H9 (cell line): ENCODE measurements around the gene SYNGR4. TPM values are rescaled to one million over a fixed set of nuclear protein-coding genes. Genes with fewer than 3 reads are reported as not detected.

Experiments
- DNase-seq: peaks from one replicate; pipeline ENCODE4 v3.0.0-alpha.2; 2017
- H2AFZ ChIP-seq: one replicate; pipeline ENCODE4 v1.6.1; 2013; ENCODE audit warnings: mild to moderate bottlenecking, low read length, control low read depth, moderate library complexity
- H2AK5ac ChIP-seq: 2 replicates; pipeline ENCODE4 v1.6.1; 2013; ENCODE audit warnings: low read length, control low read depth, mixed read lengths; ENCODE audit not compliant: insufficient read length
- H2BK120ac ChIP-seq: one replicate; pipeline ENCODE4 v1.6.1; 2013; ENCODE audit warnings: low read depth, mild to moderate bottlenecking, low read length, control low read depth, inconsistent platforms; ENCODE audit not compliant: poor library complexity, severe bottlenecking
- H2BK12ac ChIP-seq: 2 replicates; pipeline ENCODE4 v1.6.1; 2013; ENCODE audit warnings: low read length, control low read depth, mixed read lengths, low read depth; ENCODE audit not compliant: insufficient read length
- H2BK15ac ChIP-seq: 2 replicates; pipeline ENCODE4 v1.6.1; 2013; ENCODE audit warnings: low read depth, low read length, control low read depth
- H2BK20ac ChIP-seq: one replicate; pipeline ENCODE4 v1.6.1; 2013; ENCODE audit warnings: low read depth, mild to moderate bottlenecking, low read length, control low read depth, inconsistent platforms; ENCODE audit not compliant: poor library complexity, severe bottlenecking
- H2BK5ac ChIP-seq: 2 replicates; pipeline ENCODE4 v1.6.1; 2013; ENCODE audit warnings: low read length, control low read depth, mixed read lengths; ENCODE audit not compliant: insufficient read length
- H3K14ac ChIP-seq: 2 replicates; pipeline ENCODE4 v1.6.1; 2013; ENCODE audit warnings: low read length, control low read depth; ENCODE audit not compliant: insufficient read depth
- H3K18ac ChIP-seq: 2 replicates; pipeline ENCODE4 v1.6.1; 2013; ENCODE audit warnings: low read depth, mild to moderate bottlenecking, mixed read lengths, low read length, control low read depth; ENCODE audit not compliant: insufficient read length
- H3K23ac ChIP-seq: 2 replicates; pipeline ENCODE4 v1.6.1; 2013; ENCODE audit warnings: low read length, control low read depth, mixed read lengths, low read depth; ENCODE audit not compliant: insufficient read length
- H3K23me2 ChIP-seq: 2 replicates; pipeline ENCODE4 v1.6.1; 2013; ENCODE audit warnings: low read depth, mild to moderate bottlenecking, mixed read lengths, low read length, control low read depth; ENCODE audit not compliant: insufficient read length, poor library complexity, severe bottlenecking
- H3K27ac ChIP-seq: 2 replicates; pipeline ENCODE4 v1.5.1; 2013; ENCODE audit warnings: low read length, control low read depth, mixed read lengths, low read depth; ENCODE audit not compliant: insufficient read length
- H3K27me3 ChIP-seq: 2 replicates; pipeline ENCODE4 v1.6.1; 2013; ENCODE audit warnings: low read length, control low read depth, inconsistent platforms; ENCODE audit not compliant: insufficient read depth
- H3K4ac ChIP-seq: 2 replicates; pipeline ENCODE4 v1.6.1; 2013; ENCODE audit warnings: low read depth, mild to moderate bottlenecking, control low read depth, inconsistent platforms, low read length, moderate library complexity
- H3K4me1 ChIP-seq: 2 replicates; pipeline ENCODE4 v1.6.1; 2013; ENCODE audit warnings: low read length, control low read depth, inconsistent platforms; ENCODE audit not compliant: insufficient read depth
- H3K4me2 ChIP-seq: 2 replicates; pipeline ENCODE4 v1.6.1; 2013; ENCODE audit warnings: low read length, control low read depth, mixed read lengths; ENCODE audit not compliant: insufficient read length, insufficient read depth
- H3K56ac ChIP-seq: 2 replicates; pipeline ENCODE4 v1.6.1; 2013; ENCODE audit warnings: low read depth, mild to moderate bottlenecking, mixed read lengths, low read length, control low read depth; ENCODE audit not compliant: insufficient read length
- H3K79me1 ChIP-seq: 2 replicates; pipeline ENCODE4 v1.6.1; 2013; ENCODE audit warnings: low read depth, mild to moderate bottlenecking, moderate library complexity, low read length, control low read depth, inconsistent platforms; ENCODE audit not compliant: insufficient read depth, poor library complexity, severe bottlenecking
- H3K79me2 ChIP-seq: 2 replicates; pipeline ENCODE4 v1.6.1; 2013; ENCODE audit warnings: low read length, control low read depth, inconsistent platforms; ENCODE audit not compliant: insufficient read depth
- H3K9ac ChIP-seq: 2 replicates; pipeline ENCODE4 v1.6.1; 2013; ENCODE audit warnings: low read length, control low read depth, mixed read lengths; ENCODE audit not compliant: insufficient read length; ENCODE audit errors: extremely low read depth
- H3K9me3 ChIP-seq: one replicate; pipeline ENCODE4 v1.6.1; 2013; ENCODE audit warnings: low read depth, low read length, inconsistent platforms; ENCODE audit not compliant: control insufficient read depth
- H3T11ph ChIP-seq: one replicate; pipeline ENCODE4 v1.6.1; 2013; ENCODE audit warnings: mild to moderate bottlenecking, low read length, control low read depth, inconsistent platforms
- H4K20me1 ChIP-seq: one replicate; pipeline ENCODE4 v1.6.1; 2013; ENCODE audit not compliant: control insufficient read depth, insufficient read length, insufficient read depth
- H4K5ac ChIP-seq: 2 replicates; pipeline ENCODE4 v1.6.1; 2013; ENCODE audit warnings: low read depth, mild to moderate bottlenecking, mixed read lengths, low read length, control low read depth; ENCODE audit not compliant: insufficient read length
- H4K8ac ChIP-seq: replicated peaks from 2 replicates; pipeline ENCODE4 v1.6.1; 2013; ENCODE audit warnings: low read length, control low read depth, mixed read lengths, low read depth; ENCODE audit not compliant: insufficient read length
- H4K91ac ChIP-seq: 2 replicates; pipeline ENCODE4 v1.6.1; 2013; ENCODE audit warnings: low read depth, mild to moderate bottlenecking, moderate library complexity, mixed read lengths, low read length, control low read depth; ENCODE audit not compliant: insufficient read length
- H3K27ac Mint-ChIP-seq, 3 experiments: 2 replicates in 2 of 3; 3 replicates in 1 of 3; pipeline ENCODE4 v1.8.0; 2020 to 2021; ENCODE audit warnings: mixed read lengths in 3 of 3, mild to moderate bottlenecking in 1 of 3, moderate library complexity in 1 of 3
- H3K27me3 Mint-ChIP-seq: 2 replicates; pipeline ENCODE4 v1.8.0; 2021; ENCODE audit warnings: low read depth, mild to moderate bottlenecking, moderate library complexity, mixed read lengths
- H3K36me3 Mint-ChIP-seq, 3 experiments: 2 replicates in 2 of 3; 3 replicates in 1 of 3; pipeline ENCODE4 v1.8.0; 2020 to 2021; ENCODE audit warnings: low read depth in 3 of 3, mixed read lengths in 3 of 3; ENCODE audit not compliant: insufficient read depth in 1 of 3
- H3K4me1 Mint-ChIP-seq, 2 experiments: 2 replicates each; pipeline ENCODE4 v1.8.0; 2020; ENCODE audit warnings: mixed read lengths in 2 of 2
- H3K4me3 Mint-ChIP-seq, 2 experiments: 2 replicates in 1 of 2; 3 replicates in 1 of 2; pipeline ENCODE4 v1.8.0; 2020 to 2021; ENCODE audit warnings: mild to moderate bottlenecking in 2 of 2, mixed read lengths in 2 of 2, moderate library complexity in 1 of 2
- H3K9me3 Mint-ChIP-seq, 2 experiments: 2 replicates in 1 of 2; 3 replicates in 1 of 2; pipeline ENCODE4 v1.8.0; 2020; ENCODE audit warnings: mild to moderate bottlenecking in 2 of 2, mixed read lengths in 2 of 2, moderate library complexity in 1 of 2
- CTCF ChIP-seq: fragments of 200-600 bp; sonication (generic); conservative IDR thresholded peaks from 3 replicates; pipeline ENCODE4 v1.8.0; 2021; ENCODE audit warnings: antibody characterized with exemption, mild to moderate bottlenecking
- WGBS: extraction: QIAGEN DNeasy Blood & Tissue Kit; methylation state at CpG from one replicate; pipeline ENCODE4 v1.1.7; 2013; ENCODE audit warnings: missing lambda C conversion rate, low lambda C conversion rate, mixed read lengths; ENCODE audit not compliant: insufficient read length; ENCODE audit errors: extremely low coverage; 5-methylcytosine and 5-hydroxymethylcytosine counted together
- total RNA-seq: library from RNA; stranded (reverse); gene quantifications from 2 replicates; pipeline ENCODE4 v1.2.1, GENCODE V29; 2021

The SYNGR4 gene
- total RNA-seq, 1 experiment from 2014 or later: 0.31 TPM

- H3K4me3 Mint-ChIP-seq: no peak overlapping the region
- peaks cover 22 to 28% (median 25%) of the 10 kb centered on the region in 3 experiments for H3K36me3 Mint-ChIP-seq
- H4K8ac ChIP-seq: no peak overlapping the region
- H3K9me3 ChIP-seq: no peaks in the 10 kb centered on the region
- no peak overlapping the region for H3K4ac ChIP-seq
- H3K27ac ChIP-seq: no peak overlapping the region
- no peak overlapping the region for H3K14ac ChIP-seq
- no peak overlapping the region for H3K9ac ChIP-seq
- H2BK120ac ChIP-seq: no peak overlapping the region
- TF ChIP-seq CTCF: no peak
- H2AK5ac ChIP-seq: no peak overlapping the region
- no peak overlapping the region for H3K56ac ChIP-seq
- no peak overlapping the region for H2BK20ac ChIP-seq
- H3K27me3 ChIP-seq: no peaks in the 10 kb centered on the region
- no peak overlapping the region for H2AFZ ChIP-seq
- no peaks in the 10 kb centered on the region for H3K79me1 ChIP-seq
- H3K4me2 ChIP-seq: no peak overlapping the region
- no peak overlapping the region for H2BK15ac ChIP-seq
- no peak for DNase-seq
- peaks cover 14% of the 10 kb centered on the region for H3K27me3 Mint-ChIP-seq
- no peaks in the 10 kb centered on the region for H3K9me3 Mint-ChIP-seq
- peak overlapping the region in 2 of 3 experiments; percentile 40 to 53; a peak in 3 of 7 replicates for H3K27ac Mint-ChIP-seq
- H3K79me2 ChIP-seq: no peaks in the 10 kb centered on the region
- no peaks in the 10 kb centered on the region for H3K4me1 ChIP-seq
- no peak overlapping the region for H3K23ac ChIP-seq
- WGBS: no CpG with 5 or more reads among the region's 5 CpGs
- no peak overlapping the region for H4K91ac ChIP-seq
- no peak overlapping the region for H4K5ac ChIP-seq
- no peaks in the 10 kb centered on the region for H3K23me2 ChIP-seq
- no peak overlapping the region for H3T11ph ChIP-seq
- no peak overlapping the region for H3K18ac ChIP-seq
- H2BK12ac ChIP-seq: no peak overlapping the region
- H4K20me1 ChIP-seq: no peaks in the 10 kb centered on the region
- H2BK5ac ChIP-seq: no peak overlapping the region
- H3K4me1 Mint-ChIP-seq: no peaks in the 10 kb centered on the region
Observed at GRCh38 chr19:48379058-48379457, 14.9 kb downstream of the SYNGR4 start.
